K562 (cell line): ENCODE measurements around the gene TRIO. TPM values are rescaled to one million over a fixed set of nuclear protein-coding genes. Genes with fewer than 3 reads are reported as not detected.

Source experiments
- ATAC-seq: fragments of 200-7000 bp; cut with Tn5 transposase; 3 replicates; pipeline ENCODE4 v1.9.1; 2020; ENCODE audit warnings: moderate library complexity
- BruUV-seq: library from RNA; stranded (reverse); fragments of 400-500 nt; replicated peaks from 2 replicates; lab custom pipeline; 2021; lab: Mats Ljungman, UMichigan
- CTCF ChIA-PET: fragments of 300-600 bp; formaldehyde crosslinking; extraction: SDS; loops from one replicate; lab custom pipeline; 2021; ENCODE audit warnings: low intra/inter-chr PET ratio; lab: Yijun Ruan, JAX
- POLR2A ChIA-PET: fragments of 300-600, 350-650 bp; sonication (Branson Sonifier 250); formaldehyde crosslinking; extraction: SDS; loops from one replicate; lab custom pipeline; 2021; ENCODE audit warnings: antibody characterized with exemption, inconsistent platforms; lab: Yijun Ruan, JAX
- DNase-seq, 4 experiments: peaks; one replicate each; pipeline versions ENCODE4 v3.0.0 to v3.0.0-alpha.2; 2011 to 2018; ENCODE audit warnings: low spot score in 3 of 4, mixed read lengths in 3 of 4; ENCODE audit errors: extremely low read depth in 1 of 4
- FAIRE-seq: peaks from 2 replicates; lab custom pipeline; 2011; peaks lifted over from hg19 to GRCh38; lab: Jason Lieb, UNC
- H2AFZ ChIP-seq: 2 replicates; pipeline ENCODE4 v1.6.0; 2011; ENCODE audit warnings: low read depth, low read length, control low read depth, inconsistent platforms
- H3K27ac ChIP-seq: fragments of 200-600 bp; 3 replicates; pipeline ENCODE4 v1.8.0; 2011; ENCODE audit warnings: low read depth, mild to moderate bottlenecking, control low read depth, inconsistent platforms, low read length, moderate library complexity, mixed read lengths; ENCODE audit errors: extremely low read depth
- H3K27me3 ChIP-seq, 2 experiments: fragments of 300-600 bp in 1 of 2; 2 replicates in 1 of 2; 3 replicates in 1 of 2; pipeline versions ENCODE4 v1.6.0 to v1.8.0; 2011; ENCODE audit warnings: inconsistent platforms in 2 of 2, low read length in 2 of 2, mild to moderate bottlenecking in 1 of 2, mixed read lengths in 1 of 2, moderate library complexity in 1 of 2; ENCODE audit not compliant: control insufficient read depth in 2 of 2, insufficient read depth in 2 of 2
- H3K36me3 ChIP-seq: fragments of 300-600 bp; 3 replicates; pipeline ENCODE4 v1.8.0; 2011; ENCODE audit warnings: mild to moderate bottlenecking, low read length, inconsistent platforms; ENCODE audit not compliant: control insufficient read depth, insufficient read depth
- H3K4me1 ChIP-seq, 2 experiments: fragments of 200-600 bp in 1 of 2; replicated peaks in 1 of 2; 2 replicates in 1 of 2; 3 replicates in 1 of 2; pipeline versions ENCODE4 v1.5.1 to v1.8.0; 2011; ENCODE audit warnings: inconsistent platforms in 2 of 2, low read length in 2 of 2, mild to moderate bottlenecking in 1 of 2, mixed read lengths in 1 of 2, moderate library complexity in 1 of 2; ENCODE audit not compliant: control insufficient read depth in 2 of 2, insufficient read depth in 2 of 2
- H3K4me2 ChIP-seq: 2 replicates; pipeline ENCODE4 v1.6.1; 2011; ENCODE audit warnings: low read length, control low read depth, inconsistent platforms, mixed read lengths; ENCODE audit not compliant: insufficient read depth
- H3K4me3 ChIP-seq: fragments of 200-600 bp; sonication (generic), shearing (Covaris generic); 2 replicates; pipeline ENCODE4 v1.5.1; 2016; ENCODE audit warnings: control low read depth, inconsistent platforms
- H3K79me2 ChIP-seq: fragments of 200-600 bp; 3 replicates; pipeline ENCODE4 v1.8.0; 2011; ENCODE audit warnings: low read length, inconsistent platforms; ENCODE audit not compliant: control insufficient read depth, insufficient read depth
- H3K9ac ChIP-seq, 2 experiments: 2 replicates each; pipeline versions ENCODE4 v1.6.0 to v1.6.1; 2011; ENCODE audit warnings: low read depth in 2 of 2, low read length in 2 of 2, control low read depth in 1 of 2, inconsistent platforms in 1 of 2, mild to moderate bottlenecking in 1 of 2, mixed read lengths in 1 of 2; ENCODE audit not compliant: insufficient read depth in 1 of 2
- H3K9me1 ChIP-seq: one replicate; pipeline ENCODE4 v1.6.0; 2011; ENCODE audit warnings: inconsistent platforms, mild to moderate bottlenecking, low read length, moderate library complexity; ENCODE audit not compliant: control insufficient read depth, insufficient read depth
- H3K9me3 ChIP-seq: replicated peaks from 2 replicates; pipeline ENCODE4 v1.5.1; 2011; ENCODE audit warnings: low read depth, low read length, inconsistent platforms; ENCODE audit not compliant: control insufficient read depth, insufficient read depth
- H4K20me1 ChIP-seq: replicated peaks from 2 replicates; pipeline ENCODE4 v1.6.1; 2011; ENCODE audit warnings: low read length, inconsistent platforms, mixed read lengths; ENCODE audit not compliant: control insufficient read depth, insufficient read depth
- CTCF ChIP-seq, 3 experiments: IDR thresholded peaks in 2 of 3; conservative IDR thresholded peaks in 1 of 3; 2 replicates each; pipeline ENCODE4 v1.5.1; 2011 to 2012; ENCODE audit warnings: low read length in 3 of 3, mild to moderate bottlenecking in 3 of 3, control low read depth in 2 of 3, improper control_type of control experiment in 1 of 3, inconsistent platforms in 1 of 3, low read depth in 1 of 3, mixed read lengths in 1 of 3, moderate library complexity in 1 of 3; ENCODE audit not compliant: insufficient read depth in 2 of 3
- CXXC5 ChIP-seq: fragments of 250-450 bp; sonication (Bioruptor Pico); IDR thresholded peaks from 2 replicates; pipeline ENCODE4 v1.8.0; 2022; ENCODE audit warnings: inconsistent platforms, mild to moderate bottlenecking, moderate library complexity
- KDM4B ChIP-seq, 2 experiments: fragments of 450-650 bp in 1 of 2; sonication (generic) in 1 of 2; IDR thresholded peaks; 2 replicates each; pipeline ENCODE4 v1.6.1; 2016 to 2017; ENCODE audit warnings: borderline replicate concordance in 2 of 2, antibody characterized with exemption in 1 of 2, low read depth in 1 of 2, mild to moderate bottlenecking in 1 of 2
- WGBS: fragments of 100-300 bp; shearing (Covaris generic); methylation state at CpG from one replicate; pipeline ENCODE4 v1.1.6; 2016; ENCODE audit warnings: low coverage, mixed read lengths; ENCODE audit not compliant: insufficient coverage; ENCODE audit errors: missing lambda C conversion rate; 5-methylcytosine and 5-hydroxymethylcytosine counted together
- in situ Hi-C: fragments of 300-500 bp; cut with MboI; formaldehyde crosslinking; loops from 4 replicates; pipeline ENCODE4 v1.15.0; 2018; ENCODE audit warnings: inconsistent platforms, mixed read lengths
- intact Hi-C: fragments of 100-400 bp; cut with micrococcal nuclease; formaldehyde crosslinking; loops from 2 replicates; pipeline ENCODE4 v1.14.2; 2022
- polyA plus RNA-seq, 8 experiments: library from polyadenylated mRNA; depleted of rRNA in 4 of 8; stranded (reverse) in 5 of 8; unstranded in 3 of 8; fragments of >200 nt; fragmentation: Nextera tagmentation in 2 of 8; fragmentation: Illumina TruSeq in 1 of 8; extraction: Ambion mirVana in 2 of 8; extraction: Trizol in 1 of 8; gene quantifications; 2 replicates each; pipeline versions ENCODE4 v1.2.1 to v1.2.3, GENCODE V29; 2011 to 2014; ENCODE audit warnings: inconsistent platforms in 1 of 8, missing spikeins in 1 of 8
- total RNA-seq, 7 experiments: library from RNA; depleted of rRNA in 6 of 7; stranded (reverse); fragments of >200 nt in 6 of 7; fragmentation: Illumina TruSeq in 2 of 7; extraction: Trizol in 2 of 7; gene quantifications; 2 replicates each; pipeline versions ENCODE4 v1.2.1 to v1.2.3, GENCODE V29; 2011 to 2021; ENCODE audit warnings: low replicate concordance in 1 of 7
- TF ChIP-seq, protein P1 (sequence below): IDR thresholded peaks from 2 replicates; pipeline ENCODE4 v1.6.1; 2011; ENCODE audit not compliant: insufficient read length; ENCODE audit errors: extremely low read depth
- TF ChIP-seq, protein P2 (sequence below): fragments of 250-450 bp; sonication (Bioruptor Pico); IDR thresholded peaks from 2 replicates; pipeline ENCODE4 v1.5.0; 2020; ENCODE audit warnings: mild to moderate bottlenecking, borderline replicate concordance
- TF ChIP-seq, protein P3 (sequence below), 2 experiments: fragments of 450-650 bp in 1 of 2; sonication (generic) in 1 of 2; formaldehyde crosslinking in 1 of 2; IDR thresholded peaks; 2 replicates each; pipeline versions ENCODE4 v1.7.1 to v1.9.0; 2016 to 2022; ENCODE audit warnings: inconsistent platforms in 1 of 2, mild to moderate bottlenecking in 1 of 2, missing genetic modification reagents in 1 of 2

The TRIO gene
- total and polyA plus RNA-seq, 9 of the 15 experiments (the other 6 are each of a cell fraction or from before 2014, with no cell fraction given): 0.24 to 5.0 (median 1.1) TPM

- H3K9ac ChIP-seq: no peak overlapping the region
- no peak overlapping the region for H3K4me3 ChIP-seq
- no peaks in the 10 kb centered on the region for H3K27me3 ChIP-seq
- no peaks in the 10 kb centered on the region for H3K79me2 ChIP-seq
- CTCF ChIA-PET: no interaction called here
- in situ Hi-C loops (no loop called here), intact Hi-C loops (no loop called here)
- no peaks in the 10 kb centered on the region for H3K36me3 ChIP-seq
- no peak overlapping the region for H3K27ac ChIP-seq
- DNase-seq (no peak), FAIRE-seq (no peak), ATAC-seq (no peak)
- 0 out of 2 replicates have a peak, but pooled peaks cover 6% of the 10 kb centered on the region for H4K20me1 ChIP-seq
- no peak overlapping the region for H2AFZ ChIP-seq
- H3K9me3 ChIP-seq: no peaks in the 10 kb centered on the region
- WGBS: 7% methylated on average over 3 of the region's 3 CpGs
- POLR2A ChIA-PET: interaction anchor here (0.6 kb wide), 1 partner anchor 21 kb away, joined by 4 read pairs; no protein-coding TSS in a partner anchor
- BruUV-seq: no TSS peak
- peaks cover 0 to 10% of the 10 kb centered on the region in 2 experiments; a peak in 3 of 5 replicates for H3K4me1 ChIP-seq
- H3K9me1 ChIP-seq: no peaks in the 10 kb centered on the region
- no peak overlapping the region for H3K4me2 ChIP-seq
- TF ChIP-seq, protein P1, sequence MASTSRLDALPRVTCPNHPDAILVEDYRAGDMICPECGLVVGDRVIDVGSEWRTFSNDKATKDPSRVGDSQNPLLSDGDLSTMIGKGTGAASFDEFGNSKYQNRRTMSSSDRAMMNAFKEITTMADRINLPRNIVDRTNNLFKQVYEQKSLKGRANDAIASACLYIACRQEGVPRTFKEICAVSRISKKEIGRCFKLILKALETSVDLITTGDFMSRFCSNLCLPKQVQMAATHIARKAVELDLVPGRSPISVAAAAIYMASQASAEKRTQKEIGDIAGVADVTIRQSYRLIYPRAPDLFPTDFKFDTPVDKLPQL: no peak
- TF ChIP-seq, protein P2, sequence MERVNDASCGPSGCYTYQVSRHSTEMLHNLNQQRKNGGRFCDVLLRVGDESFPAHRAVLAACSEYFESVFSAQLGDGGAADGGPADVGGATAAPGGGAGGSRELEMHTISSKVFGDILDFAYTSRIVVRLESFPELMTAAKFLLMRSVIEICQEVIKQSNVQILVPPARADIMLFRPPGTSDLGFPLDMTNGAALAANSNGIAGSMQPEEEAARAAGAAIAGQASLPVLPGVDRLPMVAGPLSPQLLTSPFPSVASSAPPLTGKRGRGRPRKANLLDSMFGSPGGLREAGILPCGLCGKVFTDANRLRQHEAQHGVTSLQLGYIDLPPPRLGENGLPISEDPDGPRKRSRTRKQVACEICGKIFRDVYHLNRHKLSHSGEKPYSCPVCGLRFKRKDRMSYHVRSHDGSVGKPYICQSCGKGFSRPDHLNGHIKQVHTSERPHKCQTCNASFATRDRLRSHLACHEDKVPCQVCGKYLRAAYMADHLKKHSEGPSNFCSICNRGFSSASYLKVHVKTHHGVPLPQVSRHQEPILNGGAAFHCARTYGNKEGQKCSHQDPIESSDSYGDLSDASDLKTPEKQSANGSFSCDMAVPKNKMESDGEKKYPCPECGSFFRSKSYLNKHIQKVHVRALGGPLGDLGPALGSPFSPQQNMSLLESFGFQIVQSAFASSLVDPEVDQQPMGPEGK (CRISPR knock-in tag): no peak
- TF ChIP-seq KDM4B (IDR thresholded peaks at IDR 0.05; ENCODE audit: borderline replicate concordance in 2 of 2, low read depth in 1 of 2) (no peak), CXXC5 (CRISPR knock-in tag) (no peak), CTCF (IDR thresholded peaks at IDR 0.05 in 2 of 3, conservative IDR thresholded peaks at IDR 0.05 in 1 of 3; ENCODE audit: insufficient read depth in 2 of 3, low read depth in 1 of 3, low read length in 3 of 3) (no peak)
- TF ChIP-seq, protein P3, sequence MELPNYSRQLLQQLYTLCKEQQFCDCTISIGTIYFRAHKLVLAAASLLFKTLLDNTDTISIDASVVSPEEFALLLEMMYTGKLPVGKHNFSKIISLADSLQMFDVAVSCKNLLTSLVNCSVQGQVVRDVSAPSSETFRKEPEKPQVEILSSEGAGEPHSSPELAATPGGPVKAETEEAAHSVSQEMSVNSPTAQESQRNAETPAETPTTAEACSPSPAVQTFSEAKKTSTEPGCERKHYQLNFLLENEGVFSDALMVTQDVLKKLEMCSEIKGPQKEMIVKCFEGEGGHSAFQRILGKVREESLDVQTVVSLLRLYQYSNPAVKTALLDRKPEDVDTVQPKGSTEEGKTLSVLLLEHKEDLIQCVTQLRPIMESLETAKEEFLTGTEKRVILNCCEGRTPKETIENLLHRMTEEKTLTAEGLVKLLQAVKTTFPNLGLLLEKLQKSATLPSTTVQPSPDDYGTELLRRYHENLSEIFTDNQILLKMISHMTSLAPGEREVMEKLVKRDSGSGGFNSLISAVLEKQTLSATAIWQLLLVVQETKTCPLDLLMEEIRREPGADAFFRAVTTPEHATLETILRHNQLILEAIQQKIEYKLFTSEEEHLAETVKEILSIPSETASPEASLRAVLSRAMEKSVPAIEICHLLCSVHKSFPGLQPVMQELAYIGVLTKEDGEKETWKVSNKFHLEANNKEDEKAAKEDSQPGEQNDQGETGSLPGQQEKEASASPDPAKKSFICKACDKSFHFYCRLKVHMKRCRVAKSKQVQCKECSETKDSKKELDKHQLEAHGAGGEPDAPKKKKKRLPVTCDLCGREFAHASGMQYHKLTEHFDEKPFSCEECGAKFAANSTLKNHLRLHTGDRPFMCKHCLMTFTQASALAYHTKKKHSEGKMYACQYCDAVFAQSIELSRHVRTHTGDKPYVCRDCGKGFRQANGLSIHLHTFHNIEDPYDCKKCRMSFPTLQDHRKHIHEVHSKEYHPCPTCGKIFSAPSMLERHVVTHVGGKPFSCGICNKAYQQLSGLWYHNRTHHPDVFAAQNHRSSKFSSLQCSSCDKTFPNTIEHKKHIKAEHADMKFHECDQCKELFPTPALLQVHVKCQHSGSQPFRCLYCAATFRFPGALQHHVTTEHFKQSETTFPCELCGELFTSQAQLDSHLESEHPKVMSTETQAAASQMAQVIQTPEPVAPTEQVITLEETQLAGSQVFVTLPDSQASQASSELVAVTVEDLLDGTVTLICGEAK (IDR thresholded peaks at IDR 0.05): no peak
- TF ChIP-seq, protein P3 (CRISPR knock-in tag; IDR thresholded peaks at IDR 0.05): no peak
Measured at GRCh38 chr5:14321936-14322335, 178.8 kb downstream of the TRIO start.
